Keratinocyte (primary cell): ENCODE measurements around the gene ZNRF1.

Source experiments
- CTCF ChIP-seq, 3 experiments: IDR thresholded peaks in 1 of 3; conservative IDR thresholded peaks in 1 of 3; optimal IDR thresholded peaks in 1 of 3; 2 replicates in 2 of 3; 3 replicates in 1 of 3; pipeline versions ENCODE3 to v1.5.1; 2011; ENCODE audit warnings: low read length in 3 of 3, mild to moderate bottlenecking in 3 of 3, moderate library complexity in 2 of 3, control low read depth in 1 of 3, inconsistent platforms in 1 of 3; ENCODE audit not compliant: insufficient read depth in 2 of 3; ENCODE audit errors: extremely low read depth in 1 of 3
- EZH2 ChIP-seq: IDR thresholded peaks from one replicate; pipeline ENCODE4 v1.6.1; 2012; ENCODE audit warnings: inconsistent platforms, mild to moderate bottlenecking, low read length, moderate library complexity

DNA sequence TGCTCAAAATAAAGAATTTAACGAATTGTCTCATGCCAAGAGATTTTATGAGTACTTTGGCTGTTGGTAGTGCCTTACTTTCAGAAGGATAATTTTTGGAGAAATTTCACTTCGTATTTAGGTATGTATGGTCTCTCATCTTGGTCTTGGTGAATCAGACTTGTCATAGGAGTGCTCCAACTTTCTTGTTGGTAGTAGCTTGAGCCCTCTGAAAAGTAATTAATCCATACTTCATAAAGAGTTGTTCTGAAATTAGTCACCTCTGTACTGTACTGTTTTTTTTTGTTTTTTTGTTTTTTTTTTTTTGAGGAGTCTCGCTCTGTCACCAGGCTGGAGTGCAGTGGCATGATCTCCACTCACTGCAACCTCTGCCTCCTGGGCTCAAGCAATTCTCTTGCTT lies 11.6 kb downstream of the ZNRF1 start:
- no peak for TF ChIP-seq EZH2
- TF ChIP-seq CTCF (optimal IDR thresholded peaks at IDR 0.05 in 1 of 3, IDR thresholded peaks at IDR 0.05 in 1 of 3, conservative IDR thresholded peaks at IDR 0.05 in 1 of 3; ENCODE audit: extremely low read depth in 1 of 3, insufficient read depth in 2 of 3, low read length in 3 of 3), result no peak
